Lower lobe of right lung (tissue), 2 donors: ENCODE results near the gene VASN. TPM values are rescaled to one million over a fixed set of nuclear protein-coding genes. Genes with fewer than 3 reads are reported as not detected.

ENCODE experiments used
- ATAC-seq, 2 donors: fragments of 200-7000 bp; cut with Tn5 transposase; one replicate each; pipeline ENCODE4 v1.9.1; 2020 to 2022; ENCODE audit warnings: mild to moderate bottlenecking in 2 of 2, moderate library complexity in 2 of 2
- DNase-seq: peaks from one replicate; pipeline ENCODE4 v3.0.0-alpha.2; 2020
- H3K27ac ChIP-seq: fragments of 200-600 bp; one replicate; pipeline ENCODE4 v1.8.0; 2022
- H3K27me3 ChIP-seq: fragments of 200-600 bp; one replicate; pipeline ENCODE4 v1.8.0; 2022; ENCODE audit warnings: low read depth
- H3K36me3 ChIP-seq: fragments of 200-600 bp; one replicate; pipeline ENCODE4 v1.8.0; 2022; ENCODE audit warnings: mild to moderate bottlenecking
- H3K4me1 ChIP-seq: fragments of 200-600 bp; one replicate; pipeline ENCODE4 v1.8.0; 2022
- H3K4me3 ChIP-seq: fragments of 200-600 bp; one replicate; pipeline ENCODE4 v1.8.0; 2022; ENCODE audit warnings: mild to moderate bottlenecking
- H3K9me3 ChIP-seq: fragments of 200-600 bp; one replicate; pipeline ENCODE4 v1.8.0; 2022
- intact Hi-C: fragments of 100-400 bp; cut with DNase I; formaldehyde crosslinking; loops from one replicate; pipeline ENCODE4 v1.11.0; 2022
- total RNA-seq: library from RNA; stranded (reverse); fragmentation: NEBNext Ultra II Directional; extraction: Animal tissue kit (Norgen Biotek cat#: 25700); gene quantifications from one replicate; pipeline ENCODE4 v1.2.1, GENCODE V29; 2021
- TF ChIP-seq, protein P1 (sequence below): fragments of 200-600 bp; IDR thresholded peaks from one replicate; pipeline ENCODE4 v1.8.0; 2022; ENCODE audit warnings: antibody characterized with exemption, mild to moderate bottlenecking
- donor health status: DM: no; HTN: yes; CAD: no; lungs with severe emphysema.

Gene VASN
- total RNA-seq, 1 donor from 2014 or later = 17.4 TPM

- H3K27ac ChIP-seq = no peak overlapping the region
- intact Hi-C loops = no loop called here
These were observed 36.7 kb upstream of the VASN start for GRCh38 chr16:4334724-4335495.

GRCh38 chr16:4336701-4337539 is 34.7 kb upstream of the VASN start:
- no peaks in the 10 kb centered on the region for H3K9me3 ChIP-seq
- peaks cover 86% of the 10 kb centered on the region for H3K36me3 ChIP-seq
- no peak overlapping the region for H3K4me3 ChIP-seq
- DNase-seq = no peak
- TF ChIP-seq, protein P1, sequence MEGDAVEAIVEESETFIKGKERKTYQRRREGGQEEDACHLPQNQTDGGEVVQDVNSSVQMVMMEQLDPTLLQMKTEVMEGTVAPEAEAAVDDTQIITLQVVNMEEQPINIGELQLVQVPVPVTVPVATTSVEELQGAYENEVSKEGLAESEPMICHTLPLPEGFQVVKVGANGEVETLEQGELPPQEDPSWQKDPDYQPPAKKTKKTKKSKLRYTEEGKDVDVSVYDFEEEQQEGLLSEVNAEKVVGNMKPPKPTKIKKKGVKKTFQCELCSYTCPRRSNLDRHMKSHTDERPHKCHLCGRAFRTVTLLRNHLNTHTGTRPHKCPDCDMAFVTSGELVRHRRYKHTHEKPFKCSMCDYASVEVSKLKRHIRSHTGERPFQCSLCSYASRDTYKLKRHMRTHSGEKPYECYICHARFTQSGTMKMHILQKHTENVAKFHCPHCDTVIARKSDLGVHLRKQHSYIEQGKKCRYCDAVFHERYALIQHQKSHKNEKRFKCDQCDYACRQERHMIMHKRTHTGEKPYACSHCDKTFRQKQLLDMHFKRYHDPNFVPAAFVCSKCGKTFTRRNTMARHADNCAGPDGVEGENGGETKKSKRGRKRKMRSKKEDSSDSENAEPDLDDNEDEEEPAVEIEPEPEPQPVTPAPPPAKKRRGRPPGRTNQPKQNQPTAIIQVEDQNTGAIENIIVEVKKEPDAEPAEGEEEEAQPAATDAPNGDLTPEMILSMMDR = no peak
- intact Hi-C loops = no loop called here
- no peak overlapping the region for H3K27ac ChIP-seq
- H3K27me3 ChIP-seq = no peaks in the 10 kb centered on the region
- H3K4me1 ChIP-seq = peaks cover 40% of the 10 kb centered on the region
- ATAC-seq = no peak

More at GRCh38 chr16:4334724-4335495, 36.7 kb upstream of the VASN start:
- Histone ChIP-seq H3K4me3 (no peak overlapping the region), H3K9me3 (no peaks in the 10 kb centered on the region), H3K27me3 (no peaks in the 10 kb centered on the region), H3K36me3 (peaks cover 72% of the 10 kb centered on the region), H3K4me1 (peaks cover 30% of the 10 kb centered on the region)
- DNase-seq (no peak), ATAC-seq (no peak)
- TF ChIP-seq, protein P1 = no peak

GRCh38 chr16:4337540-4338088 is 34.0 kb upstream of the VASN start:
- Histone ChIP-seq H3K4me3 (no peak overlapping the region), H3K27me3 (no peaks in the 10 kb centered on the region), H3K36me3 (peaks cover 79% of the 10 kb centered on the region), H3K27ac (peak overlapping the region; percentile 77), H3K9me3 (no peaks in the 10 kb centered on the region), H3K4me1 (peaks cover 46% of the 10 kb centered on the region)
- intact Hi-C loops = no loop called here
- TF ChIP-seq, protein P1 = no peak
- ATAC-seq = no peak
- no peak for DNase-seq

- Histone ChIP-seq H3K27me3 (no peaks in the 10 kb centered on the region), H3K27ac (peak overlapping the region; percentile 77), H3K4me1 (peaks cover 51% of the 10 kb centered on the region), H3K9me3 (no peaks in the 10 kb centered on the region), H3K36me3 (peaks cover 74% of the 10 kb centered on the region), H3K4me3 (no peak overlapping the region)
- ATAC-seq = no peak
- intact Hi-C loops = no loop called here
- TF ChIP-seq, protein P1 = no peak
- no peak for DNase-seq
These were observed 33.5 kb upstream of the VASN start for GRCh38 chr16:4338125-4338582.

DNA sequence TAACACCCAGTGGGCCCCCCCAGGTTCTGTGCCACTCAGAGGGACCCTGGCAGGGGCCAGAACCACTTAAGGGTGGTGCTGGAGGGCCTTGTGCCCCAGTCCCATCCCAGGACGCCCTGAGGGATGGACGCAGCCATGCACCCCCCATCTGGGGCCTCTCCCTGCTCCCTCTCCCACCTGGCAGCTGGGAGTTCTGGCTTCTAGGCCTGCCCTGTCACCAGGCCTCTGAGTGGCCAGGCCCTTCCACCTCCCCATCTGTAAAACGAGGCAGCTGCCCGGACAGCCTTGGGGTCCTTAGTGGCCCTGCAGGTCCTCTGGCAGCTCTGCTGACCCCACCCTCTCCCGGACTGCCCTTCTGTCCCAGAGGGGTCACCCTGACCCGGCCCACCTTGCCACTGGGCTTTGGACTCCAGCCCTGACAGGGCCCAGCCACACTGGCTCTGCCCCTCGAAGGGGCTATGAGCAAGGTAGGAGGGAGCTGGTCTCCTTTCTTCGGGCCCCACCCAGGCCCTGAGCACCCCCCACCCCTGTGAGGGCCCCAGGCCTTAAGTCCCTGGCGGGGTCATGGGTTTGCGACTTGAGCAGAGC is 32.8 kb upstream of the VASN start:
- Histone ChIP-seq H3K9me3 (no peaks in the 10 kb centered on the region), H3K4me3 (no peak overlapping the region), H3K27me3 (no peaks in the 10 kb centered on the region), H3K36me3 (peaks cover 67% of the 10 kb centered on the region), H3K4me1 (peaks cover 58% of the 10 kb centered on the region), H3K27ac (peak overlapping the region; percentile 77)
- TF ChIP-seq, protein P1 = no peak
- intact Hi-C loops = no loop called here
- DNase-seq = no peak
- no peak for ATAC-seq
